H1 (cell line): ENCODE results near the gene TRIM44. TPM values are rescaled to one million over a fixed set of nuclear protein-coding genes. Genes with fewer than 3 reads are reported as not detected.

Source experiments
- CTCF ChIA-PET: fragments of 300-600 bp; sonication (Branson Sonifier 250); formaldehyde crosslinking; loops from one replicate; lab custom pipeline; 2021; ENCODE audit not compliant: partially characterized antibody; lab: Charles Lee
- POLR2A ChIA-PET: fragments of 300-600 bp; sonication (Branson Sonifier 250); formaldehyde crosslinking; loops from one replicate; lab custom pipeline; 2021; ENCODE audit warnings: inconsistent platforms; ENCODE audit not compliant: partially characterized antibody; lab: Charles Lee
- DNase-seq, 2 experiments: peaks; one replicate each; pipeline versions ENCODE4 v3.0.0 to v3.0.0-alpha.2; 2010 to 2022; ENCODE audit warnings: low spot score in 2 of 2, low read depth in 1 of 2, mixed read lengths in 1 of 2
- FAIRE-seq: peaks from 2 replicates; lab custom pipeline; 2011; peaks lifted over from hg19 to GRCh38; lab: Jason Lieb, UNC
- H2AFZ ChIP-seq: 2 replicates; pipeline ENCODE4 v1.8.1; 2012; ENCODE audit warnings: low read length, inconsistent platforms
- H2AK5ac ChIP-seq: 2 replicates; pipeline ENCODE4 v1.6.1; 2013; ENCODE audit warnings: low read depth, low read length
- H2BK120ac ChIP-seq: replicated peaks from 2 replicates; pipeline ENCODE3; 2013; ENCODE audit warnings: low read depth, low read length, inconsistent platforms
- H2BK12ac ChIP-seq: 2 replicates; pipeline ENCODE4 v1.6.1; 2013; ENCODE audit warnings: low read depth, low read length
- H2BK15ac ChIP-seq: 2 replicates; pipeline ENCODE4 v1.6.1; 2013; ENCODE audit warnings: low read length
- H2BK20ac ChIP-seq: 2 replicates; pipeline ENCODE4 v1.6.1; 2013; ENCODE audit warnings: low read length
- H2BK5ac ChIP-seq: 2 replicates; pipeline ENCODE4 v1.6.1; 2013; ENCODE audit warnings: low read depth, low read length
- H3K14ac ChIP-seq: 2 replicates; pipeline ENCODE4 v1.6.1; 2013; ENCODE audit warnings: inconsistent platforms; ENCODE audit not compliant: insufficient read length
- H3K18ac ChIP-seq: 2 replicates; pipeline ENCODE4 v1.6.1; 2013; ENCODE audit warnings: low read length; ENCODE audit errors: extremely low read depth
- H3K23ac ChIP-seq: 2 replicates; pipeline ENCODE4 v1.6.1; 2013; ENCODE audit warnings: inconsistent platforms; ENCODE audit not compliant: insufficient read length
- H3K23me2 ChIP-seq: 2 replicates; pipeline ENCODE4 v1.6.1; 2013; ENCODE audit warnings: low read depth, low read length
- H3K27ac ChIP-seq: 2 replicates; pipeline ENCODE4 v1.6.1; 2011; ENCODE audit warnings: low read depth, low read length, inconsistent platforms
- H3K27me3 ChIP-seq, 4 experiments: replicated peaks in 1 of 4; 1 replicate in 1 of 4; 2 replicates in 3 of 4; pipeline versions ENCODE4 v1.6.1 to v1.8.1; 2011 to 2013; ENCODE audit warnings: low read length in 3 of 4, mild to moderate bottlenecking in 3 of 4, inconsistent platforms in 2 of 4, mixed read lengths in 2 of 4, moderate library complexity in 1 of 4; ENCODE audit not compliant: control insufficient read depth in 3 of 4, insufficient read depth in 3 of 4; ENCODE audit errors: extremely low read depth in 1 of 4
- H3K36me3 ChIP-seq, 4 experiments: 2 replicates each; pipeline versions ENCODE4 v1.6.1 to v1.8.1; 2011 to 2013; ENCODE audit warnings: mild to moderate bottlenecking in 4 of 4, low read length in 3 of 4, moderate library complexity in 2 of 4, control low read depth in 1 of 4, inconsistent platforms in 1 of 4; ENCODE audit not compliant: insufficient read depth in 4 of 4, control insufficient read depth in 2 of 4
- H3K4ac ChIP-seq: replicated peaks from 2 replicates; pipeline ENCODE3; 2013; ENCODE audit warnings: low read length, low read depth, mixed read lengths, inconsistent platforms; ENCODE audit not compliant: insufficient read length
- H3K4me1 ChIP-seq, 4 experiments: replicated peaks in 1 of 4; 1 replicate in 1 of 4; 2 replicates in 3 of 4; pipeline versions ENCODE4 v1.6.1 to v1.8.1; 2011 to 2013; ENCODE audit warnings: low read length in 3 of 4, inconsistent platforms in 2 of 4, mixed read lengths in 1 of 4; ENCODE audit not compliant: insufficient read depth in 4 of 4, control insufficient read depth in 3 of 4
- H3K4me2 ChIP-seq, 2 experiments: 2 replicates each; pipeline versions ENCODE4 v1.6.1 to v1.8.1; 2011 to 2013; ENCODE audit warnings: low read depth in 2 of 2, low read length in 2 of 2, control low read depth in 1 of 2, inconsistent platforms in 1 of 2, mild to moderate bottlenecking in 1 of 2; ENCODE audit not compliant: insufficient read depth in 1 of 2
- H3K4me3 ChIP-seq, 4 experiments: fragments of 200-600, 300-600 bp in 1 of 4; sonication (generic), shearing (Covaris generic), sonication (Bioruptor Twin) in 1 of 4; 2 replicates each; pipeline versions ENCODE4 v1.5.1 to v1.8.1; 2011 to 2016; ENCODE audit warnings: low read length in 4 of 4, low read depth in 3 of 4, control low read depth in 2 of 4, inconsistent platforms in 2 of 4, mild to moderate bottlenecking in 2 of 4, mixed read lengths in 1 of 4, moderate library complexity in 1 of 4; ENCODE audit not compliant: insufficient read depth in 2 of 4; ENCODE audit errors: extremely low read depth in 1 of 4
- H3K56ac ChIP-seq: replicated peaks from 2 replicates; pipeline ENCODE3; 2013; ENCODE audit warnings: low read depth, mild to moderate bottlenecking, mixed read lengths, low read length, inconsistent platforms; ENCODE audit not compliant: insufficient read length
- H3K79me1 ChIP-seq: 2 replicates; pipeline ENCODE4 v1.6.1; 2013; ENCODE audit warnings: low read depth, low read length, control low read depth
- H3K79me2 ChIP-seq, 2 experiments: 2 replicates each; pipeline versions ENCODE4 v1.6.1 to v1.8.1; 2012 to 2013; ENCODE audit warnings: low read length in 2 of 2, mild to moderate bottlenecking in 2 of 2, inconsistent platforms in 1 of 2; ENCODE audit not compliant: insufficient read depth in 2 of 2, control insufficient read depth in 1 of 2
- H3K9ac ChIP-seq, 4 experiments: replicated peaks in 1 of 4; 1 replicate in 1 of 4; 2 replicates in 3 of 4; pipeline versions ENCODE4 v1.6.1 to v1.8.1; 2011 to 2013; ENCODE audit warnings: low read depth in 3 of 4, low read length in 3 of 4, control low read depth in 2 of 4, mild to moderate bottlenecking in 2 of 4, moderate library complexity in 2 of 4, inconsistent platforms in 1 of 4; ENCODE audit errors: extremely low read depth in 1 of 4
- H3K9me3 ChIP-seq, 2 experiments: 2 replicates each; pipeline versions ENCODE4 v1.6.1 to v1.8.1; 2012 to 2013; ENCODE audit warnings: mild to moderate bottlenecking in 2 of 2, moderate library complexity in 2 of 2, control low read depth in 1 of 2, inconsistent platforms in 1 of 2, low read depth in 1 of 2, low read length in 1 of 2, mixed read lengths in 1 of 2; ENCODE audit not compliant: insufficient read depth in 2 of 2
- H4K20me1 ChIP-seq, 2 experiments: replicated peaks in 1 of 2; 2 replicates each; pipeline versions ENCODE3 to v1.8.1; 2011 to 2013; ENCODE audit warnings: inconsistent platforms in 2 of 2, low read length in 2 of 2, mild to moderate bottlenecking in 1 of 2; ENCODE audit not compliant: insufficient read depth in 2 of 2, control insufficient read depth in 1 of 2
- H4K5ac ChIP-seq: 2 replicates; pipeline ENCODE4 v1.6.1; 2013; ENCODE audit warnings: low read length, low read depth, mixed read lengths, inconsistent platforms; ENCODE audit not compliant: insufficient read length
- H4K8ac ChIP-seq: 2 replicates; pipeline ENCODE4 v1.8.0; 2013; ENCODE audit warnings: mild to moderate bottlenecking, moderate library complexity, low read length, inconsistent platforms; ENCODE audit not compliant: insufficient read depth; ENCODE audit errors: extremely low read depth
- H4K91ac ChIP-seq: replicated peaks from 2 replicates; pipeline ENCODE3; 2013; ENCODE audit warnings: low read length, mixed read lengths, inconsistent platforms; ENCODE audit not compliant: insufficient read length
- WGBS, 2 experiments: shearing (Covaris generic) in 1 of 2; methylation state at CpG; one replicate each; pipeline versions ENCODE4 v1.1.6 to v1.1.7; 2013 to 2015; ENCODE audit warnings: low lambda C conversion rate in 2 of 2, mixed read lengths in 2 of 2, inconsistent platforms in 1 of 2, low coverage in 1 of 2, missing lambda C conversion rate in 1 of 2; ENCODE audit not compliant: insufficient replicate concordance in 2 of 2, insufficient coverage in 1 of 2, insufficient read length in 1 of 2; ENCODE audit errors: extremely low coverage in 1 of 2, missing lambda C conversion rate in 1 of 2; 5-methylcytosine and 5-hydroxymethylcytosine counted together
- polyA plus RNA-seq, 7 experiments: library from polyadenylated mRNA; depleted of rRNA in 3 of 7; stranded (reverse) in 5 of 7; unstranded in 2 of 7; fragments of >200 nt in 5 of 7; fragments of 200-250 nt in 2 of 7; gene quantifications; 1 replicate in 5 of 7; 2 replicates in 1 of 7; 4 replicates in 1 of 7; pipeline versions ENCODE4 v1.2.1 to v1.2.3, GENCODE V29; 2011 to 2013; ENCODE audit warnings: missing spikeins in 2 of 7, mixed read lengths in 2 of 7
- total RNA-seq: library from RNA; stranded (reverse); fragmentation: NEBNext Ultra II Directional; extraction: Animal tissue kit (Norgen Biotek cat#: 25700); gene quantifications from 2 replicates; pipeline ENCODE4 v1.2.1, GENCODE V29; 2021

Gene TRIM44
- total and polyA plus RNA-seq, 2 of the 8 experiments (the other 6 are each of a cell fraction or from before 2014, with no cell fraction given): 13.9 to 34.4 TPM

DNA sequence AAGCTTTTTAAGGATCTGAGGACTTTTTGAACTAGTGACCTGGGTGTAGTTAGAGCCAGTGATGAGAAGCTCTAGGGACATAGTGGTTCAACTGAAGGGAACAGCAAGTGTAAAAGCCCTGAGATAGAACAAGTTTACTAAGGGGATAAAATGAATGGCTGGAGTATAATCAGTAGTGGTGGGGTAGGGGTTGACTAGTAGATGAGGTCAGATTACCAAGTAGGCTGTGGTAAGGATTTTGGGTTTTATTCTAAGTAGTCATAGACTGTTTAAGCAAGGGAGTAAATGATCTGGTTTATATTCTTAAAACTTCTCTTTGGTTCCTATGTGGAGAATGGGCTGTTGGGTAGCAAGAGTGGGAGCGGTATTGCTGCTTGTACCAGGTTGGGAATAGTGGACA lies 15.3 kb downstream of the TRIM44 start:
- WGBS, 2 experiments: 95% methylated on average over 1 of the region's 1 CpG; no CpG with 5 or more reads in 1 of the 2 experiments
- H3K79me1 ChIP-seq: 0 out of 2 replicates have a peak, but pooled peaks cover 2% of the 10 kb centered on the region
- no peak overlapping the region for H3K4me3 ChIP-seq
- no peak overlapping the region for H4K5ac ChIP-seq
- no peak overlapping the region for H2BK120ac ChIP-seq
- H2AK5ac ChIP-seq: no peak overlapping the region
- ChIA-PET POLR2A (no interaction called here), CTCF (interaction anchor here (0.6 to 1.3 kb wide), 2 partner anchors 10 to 392 kb away, joined by 3 read pairs; no protein-coding TSS in a partner anchor)
- peaks cover 0 to 25% of the 10 kb centered on the region in 2 experiments; a peak in 2 of 4 replicates for H3K79me2 ChIP-seq
- H3K4me2 ChIP-seq: no peak overlapping the region
- H3K9ac ChIP-seq: no peak overlapping the region
- FAIRE-seq: no peak
- no peak overlapping the region for H2AFZ ChIP-seq
- no peak overlapping the region for H3K4ac ChIP-seq
- H3K27ac ChIP-seq: no peak overlapping the region
- peaks cover 0 to 4% of the 10 kb centered on the region in 2 experiments for H4K20me1 ChIP-seq
- H3K27me3 ChIP-seq: peaks cover 0 to 1% (median 0%) of the 10 kb centered on the region in 4 experiments; a peak in 1 of 7 replicates
- H3K14ac ChIP-seq: no peak overlapping the region
- no peaks in the 10 kb centered on the region for H3K36me3 ChIP-seq
- H2BK12ac ChIP-seq: no peak overlapping the region
- no peak overlapping the region for H2BK15ac ChIP-seq
- H3K23me2 ChIP-seq: no peaks in the 10 kb centered on the region
- H3K4me1 ChIP-seq: peaks cover 0 to 4% (median 0%) of the 10 kb centered on the region in 4 experiments; a peak in 1 of 7 replicates
- no peak overlapping the region for H3K56ac ChIP-seq
- no peak overlapping the region for H2BK5ac ChIP-seq
- H3K18ac ChIP-seq: no peak overlapping the region
- H2BK20ac ChIP-seq: no peak overlapping the region
- H3K23ac ChIP-seq: no peak overlapping the region
- H3K9me3 ChIP-seq: no peaks in the 10 kb centered on the region
- H4K8ac ChIP-seq: no peak overlapping the region
- no peak overlapping the region for H4K91ac ChIP-seq
- DNase-seq: no peak
